Left ventricle myocardium inferior (tissue), 1 donor: ENCODE results near the gene DNAAF9. TPM values are rescaled to one million over a fixed set of nuclear protein-coding genes. Genes with fewer than 3 reads are reported as not detected.

Experiments
- DNase-seq: peaks from one replicate; pipeline ENCODE4 v3.0.0-alpha.2; 2020
- H3K27ac ChIP-seq: fragments of 200-600 bp; replicated peaks from 2 replicates; pipeline ENCODE4 v1.8.0; 2021
- H3K27me3 ChIP-seq: fragments of 200-600 bp; 2 replicates; pipeline ENCODE4 v1.8.0; 2021; ENCODE audit warnings: low read depth
- H3K36me3 ChIP-seq: fragments of 200-600 bp; 2 replicates; pipeline ENCODE4 v1.8.0; 2021
- H3K4me1 ChIP-seq: fragments of 200-600 bp; 2 replicates; pipeline ENCODE4 v1.8.0; 2021
- H3K4me3 ChIP-seq: fragments of 200-600 bp; 2 replicates; pipeline ENCODE4 v1.8.0; 2021; ENCODE audit warnings: mild to moderate bottlenecking, moderate library complexity
- H3K9me3 ChIP-seq: fragments of 200-600 bp; replicated peaks from 2 replicates; pipeline ENCODE4 v1.8.0; 2021
- CTCF ChIP-seq: fragments of 200-600 bp; IDR thresholded peaks from 2 replicates; pipeline ENCODE4 v1.8.0; 2021; ENCODE audit warnings: antibody characterized with exemption, mild to moderate bottlenecking, borderline replicate concordance
- intact Hi-C: fragments of 100-400 bp; cut with micrococcal nuclease; formaldehyde crosslinking; loops from one replicate; pipeline ENCODE4 v1.11.0; 2022
- total RNA-seq: library from RNA; stranded (reverse); fragmentation: NEBNext Ultra II Directional; extraction: Animal tissue kit (Norgen Biotek cat#: 25700); gene quantifications from one replicate; pipeline ENCODE4 v1.2.1, GENCODE V29; 2021
- donor health status: DM: no; HTN: yes; CAD: no; lungs with severe emphysema.

The DNAAF9 gene
- total RNA-seq, 1 donor from 2014 or later: 26.2 TPM

DNA sequence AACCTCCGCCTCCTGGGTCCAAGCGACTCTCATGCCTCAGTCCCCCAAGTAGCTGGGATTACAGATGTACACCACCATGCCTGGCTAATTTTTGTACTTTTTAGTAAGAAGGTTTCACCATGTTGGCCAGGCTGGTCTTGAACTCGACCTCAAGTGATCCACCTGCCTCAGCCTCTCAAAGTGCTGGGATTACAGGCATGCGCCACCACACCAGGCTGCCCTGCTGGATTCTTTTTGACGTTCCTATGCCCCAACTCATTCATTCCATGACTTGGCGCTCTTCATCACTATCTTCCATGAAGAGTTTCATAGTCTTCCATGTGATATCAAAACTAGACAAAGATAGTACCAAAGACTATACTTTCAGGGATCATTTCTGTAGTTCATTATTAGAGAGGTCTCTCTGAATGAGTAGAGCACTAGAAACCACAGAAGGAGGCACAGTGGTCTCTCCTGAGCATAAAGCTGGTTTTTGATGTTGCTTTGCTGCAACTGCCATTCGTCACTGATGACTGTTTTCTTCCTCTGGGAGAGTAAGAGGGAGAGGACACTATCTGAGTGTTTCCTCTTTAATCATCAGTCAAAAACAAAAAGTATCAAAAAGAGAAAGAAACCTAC, 23.5 kb downstream of the DNAAF9 start:
- TF ChIP-seq CTCF: no peak
- Histone ChIP-seq H3K36me3 (peaks cover 10% of the 10 kb centered on the region), H3K9me3 (peaks cover 28% of the 10 kb centered on the region), H3K27ac (no peak overlapping the region), H3K27me3 (no peaks in the 10 kb centered on the region), H3K4me3 (no peak overlapping the region), H3K4me1 (peaks cover 45% of the 10 kb centered on the region)
- no peak for DNase-seq
- intact Hi-C loops: no loop called here

DNA sequence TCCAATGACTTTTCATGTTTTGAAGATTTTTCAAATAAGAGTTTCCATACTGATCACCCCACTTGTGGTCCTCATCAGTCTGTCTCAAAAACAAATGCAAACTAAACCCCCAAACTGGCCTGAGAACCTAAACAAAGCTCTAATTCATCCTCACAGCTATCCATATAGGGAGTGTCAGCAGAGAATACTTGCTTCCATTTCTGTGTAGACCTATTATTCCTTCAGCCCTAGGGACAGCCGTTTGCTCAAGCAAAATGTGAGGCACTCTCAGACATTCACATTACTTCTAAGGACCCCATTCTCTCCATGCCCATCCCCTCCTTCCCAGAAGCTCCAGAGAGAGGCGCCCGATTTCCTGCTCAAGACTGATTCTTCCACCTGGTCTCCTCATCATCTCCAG, 24.6 kb downstream of the DNAAF9 start:
- no peaks in the 10 kb centered on the region for H3K27me3 ChIP-seq
- intact Hi-C loops: no loop called here
- no peak for DNase-seq
- no peak for TF ChIP-seq CTCF
- H3K4me1 ChIP-seq: peaks cover 57% of the 10 kb centered on the region
- H3K4me3 ChIP-seq: no peak overlapping the region
- H3K27ac ChIP-seq: no peak overlapping the region
- H3K36me3 ChIP-seq: peaks cover 10% of the 10 kb centered on the region
- H3K9me3 ChIP-seq: peaks cover 16% of the 10 kb centered on the region

- intact Hi-C loops: no loop called here
These were observed 27.0 kb downstream of the DNAAF9 start for GRCh38 chr20:3380228-3381070.

GRCh38 chr20:3378138-3378537, 29.3 kb downstream of the DNAAF9 start:
- intact Hi-C loops: no loop called here
- TF ChIP-seq CTCF: no peak
- H3K4me1 ChIP-seq: peaks cover 77% of the 10 kb centered on the region
- H3K9me3 ChIP-seq: no peaks in the 10 kb centered on the region
- no peak for DNase-seq
- H3K27ac ChIP-seq: peak overlapping the region; percentile 64
- no peaks in the 10 kb centered on the region for H3K27me3 ChIP-seq
- peaks cover 39% of the 10 kb centered on the region for H3K36me3 ChIP-seq
- no peak overlapping the region for H3K4me3 ChIP-seq

More at GRCh38 chr20:3380228-3381070, 27.0 kb downstream of the DNAAF9 start:
- H3K27ac ChIP-seq: no peak overlapping the region
- no peak for TF ChIP-seq CTCF
- H3K4me1 ChIP-seq: peaks cover 65% of the 10 kb centered on the region
- H3K36me3 ChIP-seq: peaks cover 17% of the 10 kb centered on the region
- H3K27me3 ChIP-seq: no peaks in the 10 kb centered on the region
- H3K4me3 ChIP-seq: no peak overlapping the region
- H3K9me3 ChIP-seq: peaks cover 3% of the 10 kb centered on the region
- no peak for DNase-seq

DNA sequence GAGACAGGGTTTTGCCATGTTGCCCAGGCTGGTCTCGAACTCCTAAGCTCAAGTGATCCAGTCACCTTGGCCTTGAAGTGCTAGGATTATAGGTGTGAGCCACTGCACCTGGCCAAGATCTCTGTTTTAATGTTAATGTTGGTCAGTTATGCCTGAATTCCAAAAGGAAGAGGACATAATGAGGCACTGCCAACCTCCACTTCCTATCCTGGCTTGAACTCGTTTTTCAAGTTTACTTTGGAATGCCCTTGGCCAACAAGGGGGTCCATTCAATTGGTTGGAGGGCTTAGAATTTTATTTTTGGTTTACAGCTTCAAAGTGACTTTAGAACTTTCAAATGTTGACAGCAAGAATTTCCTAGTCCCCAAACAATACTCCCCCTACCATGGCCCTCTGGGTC, 29.8 kb downstream of the DNAAF9 start:
- H3K36me3 ChIP-seq: peaks cover 44% of the 10 kb centered on the region
- peaks cover 72% of the 10 kb centered on the region for H3K4me1 ChIP-seq
- TF ChIP-seq CTCF: no peak

More for the DNA sequence above, 29.8 kb downstream of the DNAAF9 start:
- Histone ChIP-seq H3K4me3 (no peak overlapping the region), H3K9me3 (no peaks in the 10 kb centered on the region), H3K27me3 (no peaks in the 10 kb centered on the region), H3K27ac (peak overlapping the region; percentile 64)
- no peak for DNase-seq
- intact Hi-C loops: no loop called here
